Mucosa of rectum (tissue), 2 donors: ENCODE results near the gene OCA2.

ENCODE experiments used
- H3K27ac ChIP-seq, 2 donors: one replicate each; pipeline ENCODE4 v1.7.0; 2013; ENCODE audit warnings: inconsistent platforms in 2 of 2, low read depth in 2 of 2, low read length in 2 of 2
- H3K27me3 ChIP-seq, 2 donors: one replicate each; pipeline ENCODE4 v1.7.0; 2013; ENCODE audit warnings: low read length in 2 of 2; ENCODE audit not compliant: control insufficient read depth in 2 of 2, insufficient read depth in 2 of 2
- H3K36me3 ChIP-seq, 2 donors: one replicate each; pipeline ENCODE4 v1.7.0; 2013; ENCODE audit warnings: low read length in 2 of 2; ENCODE audit not compliant: control insufficient read depth in 2 of 2, insufficient read depth in 2 of 2
- H3K4me1 ChIP-seq, 2 donors: one replicate each; pipeline ENCODE4 v1.7.0; 2013; ENCODE audit warnings: low read length in 2 of 2, mild to moderate bottlenecking in 1 of 2; ENCODE audit not compliant: control insufficient read depth in 2 of 2, insufficient read depth in 2 of 2
- H3K4me3 ChIP-seq, 2 donors: one replicate each; pipeline ENCODE4 v1.7.0; 2013; ENCODE audit warnings: low read length in 2 of 2
- H3K9ac ChIP-seq, 2 donors: one replicate each; pipeline ENCODE4 v1.7.0; 2013; ENCODE audit warnings: low read length in 2 of 2, low read depth in 1 of 2, mild to moderate bottlenecking in 1 of 2
- H3K9me3 ChIP-seq, 2 donors: one replicate each; pipeline ENCODE4 v1.7.0; 2013; ENCODE audit warnings: low read length in 2 of 2; ENCODE audit not compliant: control insufficient read depth in 2 of 2
- donor health status: healthy.
- donor health status: Normal muscosa, but diverticular disease.

OCA2 gene

GRCh38 chr15:27815035-27815434, 284.1 kb downstream of the OCA2 start:
- H3K4me3 ChIP-seq: no peak overlapping the region
- H3K36me3 ChIP-seq: no peaks in the 10 kb centered on the region
- H3K27ac ChIP-seq: no peak overlapping the region
- H3K4me1 ChIP-seq: no peaks in the 10 kb centered on the region
- no peaks in the 10 kb centered on the region for H3K27me3 ChIP-seq
- H3K9ac ChIP-seq: no peak overlapping the region
- H3K9me3 ChIP-seq: peaks cover 3 to 9% of the 10 kb centered on the region in 2 donors

DNA sequence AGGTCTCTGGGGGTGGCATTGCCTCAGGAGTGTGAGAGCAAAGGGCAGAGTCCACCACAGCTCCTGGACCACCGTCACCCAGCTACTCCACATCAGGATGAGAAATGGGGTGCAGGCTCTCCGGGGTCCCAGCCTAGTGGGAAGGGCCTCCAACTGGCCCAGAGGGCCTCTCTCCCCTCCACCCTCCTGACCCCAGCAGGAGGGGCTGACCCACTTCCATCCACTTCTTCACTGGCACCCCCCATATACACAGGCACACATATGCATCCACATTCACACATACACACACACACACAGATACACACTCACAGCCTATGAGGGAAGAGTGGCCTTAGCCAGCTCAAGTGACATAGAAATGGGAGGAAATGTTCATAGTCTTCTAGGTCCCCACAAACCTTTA, 286.0 kb downstream of the OCA2 start:
- no peaks in the 10 kb centered on the region for H3K27me3 ChIP-seq
- no peak overlapping the region for H3K4me3 ChIP-seq
- no peak overlapping the region for H3K27ac ChIP-seq
- H3K36me3 ChIP-seq: no peaks in the 10 kb centered on the region
- H3K9ac ChIP-seq: no peak overlapping the region
- H3K9me3 ChIP-seq: peaks cover 3 to 6% of the 10 kb centered on the region in 2 donors
- no peaks in the 10 kb centered on the region for H3K4me1 ChIP-seq

- peaks cover 2 to 8% of the 10 kb centered on the region in 2 donors for H3K9me3 ChIP-seq
- H3K4me3 ChIP-seq: no peak overlapping the region
- H3K27me3 ChIP-seq: no peaks in the 10 kb centered on the region
- H3K4me1 ChIP-seq: no peaks in the 10 kb centered on the region
- no peaks in the 10 kb centered on the region for H3K36me3 ChIP-seq
- no peak overlapping the region for H3K9ac ChIP-seq
- H3K27ac ChIP-seq: no peak overlapping the region
These were observed 290.9 kb downstream of the OCA2 start for GRCh38 chr15:27808182-27808581.

DNA sequence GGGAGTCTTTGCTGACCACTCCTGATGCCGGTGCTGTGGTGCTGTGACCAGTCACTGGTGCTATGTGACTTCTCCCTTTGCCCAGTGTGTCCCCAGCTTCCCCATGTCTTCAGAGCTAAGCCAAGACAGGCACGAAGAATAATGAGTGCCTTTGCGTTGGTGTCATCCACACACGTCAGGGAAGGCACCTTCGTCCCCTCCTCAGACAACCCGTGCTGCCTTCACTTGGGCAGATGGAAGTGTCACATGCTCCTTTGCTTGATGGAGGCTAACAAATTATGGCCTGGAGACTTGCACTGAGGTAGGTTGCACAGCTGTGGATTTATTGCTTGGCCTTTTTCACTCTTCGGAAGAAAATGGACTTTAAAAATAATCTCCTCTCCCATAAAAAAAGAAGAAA, 291.8 kb downstream of the OCA2 start:
- Histone ChIP-seq H3K4me1 (no peaks in the 10 kb centered on the region), H3K9me3 (peaks cover 2 to 11% of the 10 kb centered on the region in 2 donors), H3K27ac (no peak overlapping the region), H3K4me3 (no peak overlapping the region), H3K9ac (no peak overlapping the region), H3K27me3 (no peaks in the 10 kb centered on the region), H3K36me3 (no peaks in the 10 kb centered on the region)

GRCh38 chr15:27806396-27806795, 292.7 kb downstream of the OCA2 start:
- H3K9ac ChIP-seq: no peak overlapping the region
- no peak overlapping the region for H3K27ac ChIP-seq
- no peaks in the 10 kb centered on the region for H3K4me1 ChIP-seq
- no peaks in the 10 kb centered on the region for H3K27me3 ChIP-seq
- H3K9me3 ChIP-seq: peaks cover 2 to 11% of the 10 kb centered on the region in 2 donors
- H3K4me3 ChIP-seq: no peak overlapping the region
- H3K36me3 ChIP-seq: no peaks in the 10 kb centered on the region

DNA sequence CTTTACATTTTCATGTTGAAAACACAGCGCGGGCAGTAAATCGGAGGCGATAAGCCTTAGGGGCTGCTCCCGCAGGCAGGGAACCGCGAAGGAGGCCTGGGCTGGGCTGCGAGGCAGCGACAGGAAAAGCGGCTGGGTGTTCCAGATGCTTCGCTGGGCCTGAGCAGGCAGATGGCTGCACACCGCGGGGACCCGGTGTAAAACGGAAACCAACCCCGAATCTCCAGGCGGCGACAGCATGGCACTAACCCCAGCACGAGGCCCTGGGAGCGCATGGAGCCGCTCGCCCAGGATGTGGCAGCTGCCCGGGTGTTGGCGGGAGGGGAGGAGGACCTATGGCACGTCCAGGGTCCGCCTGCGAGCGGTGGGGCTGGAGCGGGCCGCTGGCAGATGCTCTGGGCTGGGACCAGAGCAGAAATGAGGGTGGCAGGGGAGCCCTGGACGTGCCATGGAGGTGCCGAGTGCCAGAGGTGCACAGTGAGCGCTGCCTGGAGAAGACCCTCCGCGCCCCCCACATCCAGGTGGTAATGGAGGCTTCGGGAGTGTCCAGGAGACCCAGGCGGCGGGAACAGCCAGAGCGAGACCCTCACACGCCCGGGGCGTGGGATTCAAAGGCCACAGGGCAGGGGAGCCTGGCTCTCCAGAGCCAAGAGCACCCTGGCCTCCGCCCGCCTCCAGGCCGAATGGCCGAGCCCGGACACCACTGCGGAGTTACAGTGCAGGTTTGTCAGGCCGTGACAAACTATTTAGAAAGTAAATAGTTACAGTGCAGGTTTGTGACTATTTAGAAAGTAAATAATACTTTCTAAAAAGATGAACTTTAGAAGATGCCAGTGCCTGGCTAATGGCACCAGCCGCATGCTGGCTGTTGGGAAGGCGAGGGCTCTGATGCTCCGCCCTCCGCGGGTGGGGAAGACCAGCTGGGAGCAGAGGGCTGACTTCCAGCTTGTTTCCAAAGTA, 293.6 kb downstream of the OCA2 start:
- H3K4me3 ChIP-seq: no peak overlapping the region
- no peak overlapping the region for H3K27ac ChIP-seq
- H3K27me3 ChIP-seq: no peaks in the 10 kb centered on the region
- peaks cover 2 to 11% of the 10 kb centered on the region in 2 donors for H3K9me3 ChIP-seq
- no peak overlapping the region for H3K9ac ChIP-seq
- H3K4me1 ChIP-seq: no peaks in the 10 kb centered on the region
- H3K36me3 ChIP-seq: no peaks in the 10 kb centered on the region

- Histone ChIP-seq H3K27me3 (no peaks in the 10 kb centered on the region), H3K9ac (no peak overlapping the region), H3K4me3 (no peak overlapping the region), H3K9me3 (peaks cover 2 to 11% of the 10 kb centered on the region in 2 donors), H3K4me1 (no peaks in the 10 kb centered on the region), H3K36me3 (no peaks in the 10 kb centered on the region), H3K27ac (no peak overlapping the region)
These were observed 294.4 kb downstream of the OCA2 start for GRCh38 chr15:27804569-27805260.

GRCh38 chr15:27798807-27799206, 300.3 kb downstream of the OCA2 start:
- Histone ChIP-seq H3K36me3 (no peaks in the 10 kb centered on the region), H3K9ac (no peak overlapping the region), H3K9me3 (peaks cover 3 to 15% of the 10 kb centered on the region in 2 donors), H3K27ac (no peak overlapping the region), H3K4me1 (no peaks in the 10 kb centered on the region), H3K27me3 (no peaks in the 10 kb centered on the region), H3K4me3 (no peak overlapping the region)

DNA sequence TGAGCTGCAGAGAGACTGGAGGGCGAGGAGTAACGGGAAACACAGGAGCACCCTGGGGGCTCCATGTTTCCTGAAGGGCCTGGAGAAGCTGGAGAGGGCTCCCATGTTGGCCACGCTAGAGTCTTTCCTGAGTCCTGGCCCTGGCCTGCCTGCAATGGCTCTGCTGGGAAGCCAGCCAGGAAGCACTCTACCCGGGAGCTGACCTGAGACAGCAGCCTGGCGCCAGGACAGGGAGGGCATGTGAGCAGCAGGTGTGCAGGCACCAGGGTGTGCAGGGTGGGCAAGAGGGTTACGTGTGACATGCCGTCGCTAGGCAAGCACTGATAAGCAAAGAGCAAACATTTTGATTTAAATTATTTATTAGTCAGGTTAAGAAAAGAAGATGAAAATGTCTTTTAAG, 301.4 kb downstream of the OCA2 start:
- peaks cover 3 to 6% of the 10 kb centered on the region in 2 donors for H3K9me3 ChIP-seq
- H3K9ac ChIP-seq: no peak overlapping the region
- no peak overlapping the region for H3K27ac ChIP-seq
- no peak overlapping the region for H3K4me3 ChIP-seq
- H3K27me3 ChIP-seq: no peaks in the 10 kb centered on the region
- no peaks in the 10 kb centered on the region for H3K36me3 ChIP-seq
- no peaks in the 10 kb centered on the region for H3K4me1 ChIP-seq
